GM19395 (cell line): ENCODE results near the gene NXN.
"Not testable (repeated sequence)": the region's sequence is repeated elsewhere in the genome, so short reads cannot be mapped to it uniquely, and the experiment has no call there.

Source experiments
- ATAC-seq: cut with Tn5 transposase; IDR thresholded peaks from one replicate; pipeline ENCODE4 v1.9.1; 2021; ENCODE audit warnings: mild to moderate bottlenecking, moderate library complexity; ENCODE audit not compliant: unreplicated experiment

NXN gene

GRCh38 chr17:1007310-1008007 lies 27.9 kb upstream of the NXN start:
- ATAC-seq, result no peak

DNA sequence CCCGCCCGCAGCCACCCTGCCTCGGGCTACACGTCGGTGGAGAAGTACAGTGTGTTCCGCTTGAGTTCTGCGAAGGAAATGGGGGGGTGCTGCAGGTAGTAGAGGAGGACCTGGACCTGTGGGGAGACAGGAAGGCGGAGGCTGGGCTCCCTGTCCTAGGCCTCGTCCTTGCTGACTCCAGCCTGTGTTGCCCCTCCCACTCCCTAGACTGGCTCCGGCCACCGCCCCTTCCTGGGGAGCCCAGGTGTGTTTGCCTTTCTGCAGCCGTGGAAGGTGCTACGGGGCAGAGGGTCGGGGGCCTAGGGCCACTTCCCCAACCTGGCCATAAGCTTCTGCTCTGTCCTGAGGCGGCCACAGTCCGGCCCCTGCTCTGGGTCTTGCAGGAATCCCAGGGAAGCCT lies 26.5 kb upstream of the NXN start:
- ATAC-seq, result no peak

GRCh38 chr17:1005361-1005946 lies 25.9 kb upstream of the NXN start:
- ATAC-seq, result no peak

DNA sequence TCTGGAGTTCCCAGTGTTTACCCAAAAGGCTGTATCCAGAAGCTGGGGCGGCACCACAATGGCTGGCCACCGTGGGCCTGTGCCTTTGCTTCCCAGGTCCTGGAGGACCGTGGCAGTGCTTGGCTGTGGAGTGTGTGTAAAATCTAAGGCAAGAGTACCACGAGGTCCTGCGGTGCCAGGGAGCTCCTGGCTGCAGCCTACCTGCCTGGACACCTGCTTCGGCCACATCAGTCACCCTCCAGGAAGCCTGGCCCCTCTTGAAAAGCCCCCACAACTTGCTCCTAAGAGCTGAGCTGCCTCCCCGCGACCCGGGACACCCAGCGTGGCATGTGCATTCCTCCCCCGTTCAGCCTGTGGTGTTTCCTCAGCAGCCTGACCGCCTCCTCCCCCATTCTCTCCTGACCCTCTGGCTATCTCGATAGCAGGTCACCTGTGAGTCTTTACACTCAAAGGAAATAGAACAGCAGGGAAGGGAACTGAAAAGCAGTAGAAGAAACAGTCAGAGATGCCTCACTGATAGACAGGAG lies 25.3 kb upstream of the NXN start:
- ATAC-seq, result no peak

GRCh38 chr17:1003972-1004768 lies 24.6 kb upstream of the NXN start:
- no peak for ATAC-seq

DNA sequence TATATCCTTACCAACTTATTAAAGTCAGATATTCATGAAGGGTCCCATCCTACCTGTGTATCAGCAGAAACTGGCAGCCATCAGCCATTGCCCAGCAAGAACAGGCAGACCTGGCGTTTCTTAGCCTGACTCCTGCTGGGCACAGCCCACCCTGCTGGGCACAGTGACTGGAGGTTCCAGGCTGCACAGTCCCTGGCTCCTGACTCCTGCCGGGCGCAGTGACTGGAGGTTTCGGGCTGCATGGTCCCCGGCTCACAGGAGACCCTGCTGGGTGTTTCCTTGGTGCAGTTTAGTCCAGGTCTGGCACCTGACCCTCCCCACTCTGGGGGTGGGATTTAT lies 24.0 kb upstream of the NXN start:
- no peak for ATAC-seq

- ATAC-seq, result no peak
Observed at GRCh38 chr17:1002771-1003555, 23.4 kb upstream of the NXN start.

- no peak for ATAC-seq
Observed at GRCh38 chr17:1002412-1002753, 22.8 kb upstream of the NXN start.

DNA sequence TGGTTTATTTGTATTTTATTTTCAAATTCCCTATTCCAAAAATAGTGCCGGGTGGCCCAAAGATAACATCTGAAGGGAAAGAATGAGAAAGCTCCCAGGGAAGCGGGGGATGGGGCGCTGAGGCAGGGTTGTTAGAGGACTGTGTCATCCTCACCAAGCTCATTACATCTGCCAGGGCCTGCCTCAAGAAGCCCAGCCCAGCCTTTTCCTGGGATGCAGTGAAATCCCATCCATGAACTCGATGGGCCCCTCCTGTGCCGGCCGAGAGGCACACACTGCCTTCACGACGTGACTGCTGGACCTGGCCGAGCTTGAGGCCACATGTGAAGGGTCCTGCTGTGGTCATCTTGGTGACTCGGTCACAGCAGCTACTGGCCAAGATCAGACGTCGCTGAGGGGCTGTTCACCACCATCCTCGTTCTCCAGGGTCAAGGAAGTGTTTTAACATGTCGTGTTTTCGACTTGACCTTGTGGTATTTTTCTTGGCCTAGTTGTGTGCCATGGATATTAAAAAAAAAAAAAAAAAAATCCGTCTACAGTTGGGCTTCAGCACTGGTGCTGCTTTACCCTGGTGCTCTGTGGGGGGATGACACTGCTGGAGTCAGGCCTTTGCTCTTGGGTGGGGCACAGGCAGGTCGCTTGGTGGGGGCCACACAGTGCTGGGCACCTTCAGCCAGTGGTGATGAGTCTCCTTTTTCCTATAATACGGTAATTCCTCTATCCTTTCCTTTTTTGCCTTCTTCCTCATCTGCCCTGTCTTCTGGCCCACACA lies 22.2 kb upstream of the NXN start:
- no peak for ATAC-seq

DNA sequence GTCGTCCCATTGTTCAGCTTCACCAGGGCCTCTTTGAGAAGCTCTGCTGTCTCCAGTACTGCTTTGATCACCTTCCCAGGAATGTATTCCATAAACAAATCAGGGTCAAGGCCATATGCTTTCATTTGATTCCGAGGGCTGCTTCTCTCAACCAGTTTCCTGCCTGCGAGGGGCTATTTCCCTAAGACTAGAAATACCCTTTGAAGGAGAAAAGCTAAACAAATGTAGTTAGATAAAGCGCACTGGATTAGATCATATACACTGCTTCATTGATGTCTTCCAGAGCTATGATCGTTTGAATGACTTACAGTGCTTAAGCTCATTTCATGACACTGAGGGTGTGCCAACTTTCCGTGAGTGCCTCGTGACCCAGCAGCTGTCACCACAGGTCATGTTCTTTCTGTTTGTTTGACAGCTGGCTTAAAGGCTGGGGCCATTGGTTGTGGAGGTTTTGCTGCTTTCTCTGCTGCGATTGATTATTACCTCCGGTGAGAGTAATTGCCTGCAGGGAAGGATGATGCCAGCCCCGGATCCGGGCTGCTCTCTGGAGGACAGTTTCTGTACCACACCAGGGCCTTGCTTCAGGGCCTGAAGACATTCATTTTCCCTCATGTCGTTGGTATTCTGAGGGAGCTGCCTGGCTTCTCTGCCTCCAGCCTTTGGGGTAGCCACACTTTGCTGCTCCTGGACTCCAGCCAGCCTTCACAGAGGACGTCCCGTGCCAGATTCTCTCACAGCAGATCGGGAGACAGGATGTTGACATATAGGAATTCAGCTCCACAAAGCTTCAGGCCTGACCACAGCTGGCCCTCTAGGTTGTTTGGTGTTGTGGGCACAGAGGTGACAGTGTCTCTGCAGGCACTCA lies 21.3 kb upstream of the NXN start:
- no peak for ATAC-seq

GRCh38 chr17:998111-998510 lies 18.5 kb upstream of the NXN start:
- ATAC-seq, result no peak

DNA sequence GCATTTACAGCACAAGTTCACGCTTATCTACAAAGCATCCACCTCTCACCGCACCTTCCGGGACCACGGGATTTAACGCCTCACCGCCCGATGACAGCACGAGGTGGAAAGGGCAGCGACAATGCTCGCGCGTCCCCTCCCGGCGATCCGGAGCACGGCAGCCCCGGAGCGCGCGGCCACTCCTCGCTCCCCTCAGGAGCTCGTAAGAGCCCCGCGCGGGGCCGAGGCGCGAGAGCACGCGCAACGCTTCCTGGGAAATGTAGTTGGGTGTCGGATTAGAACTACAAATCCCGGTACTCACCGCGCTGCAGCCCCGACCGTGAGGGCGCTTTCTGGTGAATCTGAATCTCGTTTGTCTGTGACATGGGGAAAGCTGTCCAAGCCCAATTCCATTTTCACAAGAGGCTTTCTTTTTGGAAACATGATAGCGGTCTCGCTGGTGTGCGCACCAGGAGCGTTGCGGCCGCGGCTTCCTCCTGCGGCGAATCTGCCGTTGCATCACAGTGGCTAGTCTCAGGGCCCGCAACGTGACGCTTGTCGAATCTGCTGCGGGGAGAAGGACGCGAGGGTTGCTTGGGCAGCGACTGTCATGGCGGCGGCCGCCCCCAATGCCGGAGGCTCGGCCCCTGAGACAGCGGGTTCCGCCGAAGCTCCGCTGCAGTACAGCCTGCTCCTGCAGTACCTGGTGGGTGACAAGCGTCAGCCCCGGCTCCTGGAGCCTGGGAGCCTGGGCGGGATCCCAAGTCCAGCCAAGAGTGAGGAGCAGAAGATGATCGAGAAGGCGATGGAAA lies 17.2 kb upstream of the NXN start, which contains the start of gene TIMM22:
Gene TIMM22 (plus strand): TSS at position 576 of the 791 bp plus-strand sequence. CDS start 14 bp downstream, at position 590.
- ATAC-seq, result peak; percentile 89

- ATAC-seq, result not testable (repeated sequence)
Observed at GRCh38 chr17:995324-995723, 15.7 kb upstream of the NXN start.

DNA sequence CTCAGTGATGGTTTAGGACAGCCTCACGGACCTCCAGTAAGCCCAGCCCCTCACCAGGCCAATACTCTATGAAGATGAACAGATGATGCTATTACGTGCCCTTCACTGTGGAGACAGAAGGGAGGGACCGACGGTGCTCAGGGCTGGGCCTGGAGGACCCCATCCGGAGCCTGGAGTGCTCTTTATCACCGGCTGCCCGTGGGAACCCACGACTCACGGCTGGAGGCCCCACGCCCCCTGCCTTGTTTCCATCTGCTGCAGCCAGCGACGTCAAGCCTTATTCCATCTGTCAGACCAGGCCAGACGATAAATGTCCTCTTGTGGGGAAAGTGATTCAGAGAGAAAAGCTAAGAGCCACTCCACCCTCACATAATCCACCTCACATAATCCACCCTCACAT lies 13.4 kb upstream of the NXN start:
- no peak for ATAC-seq

- no peak for ATAC-seq
Observed at GRCh38 chr17:988561-988960, 9.0 kb upstream of the NXN start.

- no peak for ATAC-seq
Observed at GRCh38 chr17:987931-988330, 8.4 kb upstream of the NXN start.

DNA sequence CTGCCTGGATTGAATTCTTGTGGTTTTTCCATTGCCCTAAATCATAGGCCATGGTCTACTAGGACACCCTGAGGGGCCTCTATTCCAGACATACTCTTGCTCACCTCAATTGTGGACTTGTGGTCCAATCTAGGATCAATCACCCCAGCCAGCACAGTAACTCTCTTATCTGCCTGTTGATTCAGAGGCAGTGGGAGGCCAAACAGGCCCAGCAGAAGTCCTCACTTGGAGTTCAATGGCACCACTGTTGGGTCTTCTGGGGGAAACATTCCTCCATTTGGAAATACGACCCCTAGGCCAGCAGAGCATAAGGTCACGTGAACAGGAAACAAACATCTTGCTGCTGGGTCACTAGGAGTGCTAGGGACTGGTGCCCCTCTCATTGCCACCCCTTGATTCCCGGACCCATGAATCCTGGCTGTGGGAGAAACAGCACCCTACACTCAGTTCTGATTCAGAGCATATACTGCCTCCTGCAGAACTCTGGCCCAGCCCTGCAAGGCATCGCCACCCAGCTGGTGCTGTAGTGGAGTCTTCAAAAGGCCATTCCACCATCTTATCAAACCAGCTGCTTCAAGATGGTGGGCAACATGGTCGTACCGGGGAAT lies 6.8 kb upstream of the NXN start:
- no peak for ATAC-seq

DNA sequence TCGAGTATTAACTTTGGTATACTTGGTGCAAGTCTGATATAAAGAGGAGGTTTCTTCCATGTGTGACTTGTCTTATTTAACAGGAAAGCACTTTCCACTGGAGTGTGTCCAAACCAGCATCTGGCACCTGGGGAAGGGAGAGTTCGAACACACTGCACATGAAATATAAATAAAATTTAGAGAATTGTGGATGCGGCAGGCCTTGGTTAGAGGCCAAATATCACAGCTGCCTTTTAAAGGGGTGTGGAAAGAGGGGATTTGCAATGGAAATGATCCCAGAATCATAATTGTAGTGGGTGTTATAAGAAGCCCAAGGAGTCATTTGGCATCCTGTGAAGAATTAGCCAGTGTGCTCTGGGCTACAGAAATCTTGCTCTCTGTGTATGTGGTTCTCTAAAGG lies 4.3 kb upstream of the NXN start:
- no peak for ATAC-seq
